Upper lobe of left lung (tissue), 4 donors: ENCODE measurements around the gene RDM1.

Experiments used
- CTCF ChIP-seq, 6 experiments: fragments of 450-650 bp in 4 of 6; fragments of 200-600 bp in 2 of 6; sonication (generic) in 2 of 6; IDR thresholded peaks; one replicate each; pipeline ENCODE4 v1.5.1; 2016 to 2019; ENCODE audit warnings: antibody characterized with exemption in 6 of 6
- EP300 ChIP-seq, 4 donors: sonication (generic); formaldehyde crosslinking; IDR thresholded peaks; one replicate each; pipeline ENCODE4 v1.5.1; 2017; ENCODE audit warnings: antibody characterized with exemption in 4 of 4, control low read depth in 2 of 4
- POLR2AphosphoS5 ChIP-seq, 2 donors: sonication (generic); formaldehyde crosslinking; IDR thresholded peaks; one replicate each; pipeline ENCODE4 v1.5.1; 2017; ENCODE audit warnings: antibody characterized with exemption in 2 of 2

- TF ChIP-seq CTCF (IDR thresholded peaks at IDR 0.05) (no peak), POLR2AphosphoS5 (IDR thresholded peaks at IDR 0.05) (no peak), EP300 (IDR thresholded peaks at IDR 0.05) (no peak)
Observed at GRCh38 chr17:35868737-35869136, 61.8 kb downstream of the RDM1 start, which contains the start of gene HEATR9.
